GM12892 (cell line): ENCODE results near the gene SERPINE1.

ENCODE experiments used
- POLR2A ChIP-seq: IDR thresholded peaks from 2 replicates; pipeline ENCODE4 v1.6.1; 2011; ENCODE audit warnings: low read depth, low read length, control low read depth
- POLR2AphosphoS5 ChIP-seq: IDR thresholded peaks from 2 replicates; pipeline ENCODE4 v1.6.1; 2011; ENCODE audit warnings: low read depth, low read length, control low read depth
- TAF1 ChIP-seq: IDR thresholded peaks from 2 replicates; pipeline ENCODE4 v1.6.1; 2011; ENCODE audit warnings: low read depth, mild to moderate bottlenecking, control low read depth, low read length, borderline replicate concordance

DNA sequence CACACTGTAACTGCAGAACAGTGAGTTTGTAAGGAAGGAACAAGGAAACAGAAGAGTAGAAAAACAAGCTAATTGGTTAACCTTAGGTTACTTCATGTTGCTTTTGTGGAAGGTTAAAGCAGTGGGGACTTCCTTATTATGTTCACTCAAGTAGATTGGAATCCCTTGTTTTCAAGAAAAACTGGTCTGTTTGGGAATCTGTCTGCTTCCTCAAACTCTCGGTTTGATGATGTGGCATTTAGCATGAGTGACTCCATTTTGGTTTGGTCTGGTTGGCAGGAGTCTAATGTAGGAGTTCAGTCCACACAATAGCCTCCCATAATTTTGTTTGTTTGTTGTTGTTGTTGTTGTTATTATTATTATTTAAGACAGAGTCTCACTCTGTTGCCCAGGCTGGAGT, 45.5 kb upstream of the SERPINE1 start:
- TF ChIP-seq POLR2AphosphoS5 (no peak), POLR2A (no peak), TAF1 (no peak)
